Adrenal gland (tissue), 12 donors: ENCODE data around the gene DNAAF5. TPM values are rescaled to one million over a fixed set of nuclear protein-coding genes. Genes with fewer than 3 reads are reported as not detected.
A peak's percentile ranks its signal among the peaks of the same experiment; 100 is the strongest.

Source experiments
- DNase-seq, 7 donors: peaks; one replicate each; pipeline ENCODE4 v3.0.0-alpha.2; 2019 to 2020
- H3K27ac ChIP-seq, 5 donors: fragments of 200-600 bp; sonication (generic) in 4 of 5; 1 replicate in 3 of 5; 2 replicates in 2 of 5; pipeline versions ENCODE4 v1.5.1 to v1.8.0; 2016 to 2020; ENCODE audit warnings: mild to moderate bottlenecking in 1 of 5
- H3K27me3 ChIP-seq: fragments of 200-600 bp; 2 replicates; pipeline ENCODE4 v1.8.0; 2021
- H3K36me3 ChIP-seq, 2 donors: fragments of 200-600 bp; replicated peaks in 1 of 2; 1 replicate in 1 of 2; 2 replicates in 1 of 2; pipeline versions ENCODE4 v1.5.1 to v1.8.0; 2018 to 2022
- H3K4me1 ChIP-seq, 2 donors: fragments of 200-600 bp; replicated peaks in 1 of 2; 1 replicate in 1 of 2; 2 replicates in 1 of 2; pipeline versions ENCODE4 v1.5.1 to v1.8.0; 2018 to 2021
- H3K4me3 ChIP-seq, 4 donors: fragments of 200-600 bp; sonication (generic) in 3 of 4; one replicate each; pipeline ENCODE4 v1.5.1; 2016 to 2018
- H3K9me3 ChIP-seq, 3 donors: fragments of 200-600 bp; sonication (generic) in 1 of 3; replicated peaks in 1 of 3; 1 replicate in 2 of 3; 2 replicates in 1 of 3; pipeline versions ENCODE4 v1.5.1 to v1.8.0; 2016 to 2021
- POLR2A ChIP-seq, 2 donors: fragments of 450-650 bp; IDR thresholded peaks; one replicate each; pipeline ENCODE4 v1.6.1; 2017; ENCODE audit warnings: antibody characterized with exemption in 2 of 2, mild to moderate bottlenecking in 2 of 2, moderate library complexity in 1 of 2
- WGBS, 4 donors: extraction: QIAGEN DNeasy Blood & Tissue Kit in 2 of 4; methylation state at CpG; one replicate each; pipeline versions ENCODE4 v1.1.5 to v1.1.7; 2013 to 2017; 5-methylcytosine and 5-hydroxymethylcytosine counted together
- intact Hi-C, 2 donors: fragments of 100-400 bp; cut with DNase I; formaldehyde crosslinking; loops; one replicate each; pipeline versions ENCODE4 v1.14.1 to v1.15.0; 2022 to 2023
- polyA plus RNA-seq, 3 donors: library from polyadenylated mRNA; stranded (reverse); fragments of 200-250 nt in 2 of 3; fragments of 350-450 nt in 1 of 3; fragmentation: Illumina TruSeq in 1 of 3; extraction: RNeasy Lipid Tissue Mini Kit (QIAGEN cat#74804) in 1 of 3; gene quantifications; one replicate each; pipeline ENCODE4 v1.2.3, GENCODE V29; 2013 to 2014
- total RNA-seq, 9 donors: library from RNA; depleted of rRNA in 4 of 9; stranded (reverse); fragments of >200 nt in 4 of 9; fragments of 120-200 nt in 1 of 9; fragmentation: NEBNext Ultra II Directional in 1 of 9; extraction: Animal tissue kit (Norgen Biotek cat#: 25700) in 1 of 9; gene quantifications; one replicate each; pipeline versions ENCODE4 v1.1.0 to v1.2.4, GENCODE V29; 2013 to 2023
- TF ChIP-seq, protein P1 (sequence below), 6 experiments: fragments of 450-650 bp in 4 of 6; fragments of 200-600 bp in 2 of 6; sonication (generic) in 1 of 6; IDR thresholded peaks; 1 replicate in 5 of 6; 2 replicates in 1 of 6; pipeline versions ENCODE4 v1.5.1 to v1.8.0; 2016 to 2021; ENCODE audit warnings: antibody characterized with exemption in 6 of 6, mild to moderate bottlenecking in 2 of 6, moderate library complexity in 1 of 6
- donor health status: healthy with polysubstance abuse.
- donor health status: Bipolar disorder and iron deficiency.
- donor health status: DM: yes; HTN: yes; CAD: no.
- donor health status: DM: no; HTN: no; CAD: no.
- donor health status: DM: no; HTN: no; CAD: no.
- donor health status: DM: yes; HTN: yes; CAD: no.

DNAAF5 gene
- total and polyA plus RNA-seq, 12 donors, result 7.9 to 32.7 (median 19.4) TPM

DNA sequence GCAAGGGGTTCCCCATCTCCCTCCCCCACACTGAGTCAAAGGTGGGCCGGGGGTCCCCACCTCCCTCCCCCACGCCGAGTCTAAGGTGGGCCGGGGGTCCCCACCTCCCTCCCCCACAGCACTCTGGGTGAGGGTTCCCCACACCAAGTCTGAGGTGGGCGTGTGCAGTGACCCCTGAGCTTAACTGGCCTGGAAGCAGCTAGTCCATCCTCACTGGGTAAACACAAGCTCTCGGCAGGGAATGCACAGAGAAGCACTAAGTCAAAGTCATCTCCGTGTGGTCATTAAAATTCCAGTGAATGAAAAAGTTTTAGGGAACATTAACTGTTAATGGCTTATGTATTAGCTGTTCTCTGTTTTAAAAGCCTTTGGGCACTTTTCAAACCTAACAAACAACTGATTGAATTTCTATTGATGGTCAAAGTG is 44.3 kb downstream of the DNAAF5 start:
- Histone ChIP-seq H3K9me3 (no peaks in the 10 kb centered on the region), H3K36me3 (peaks cover 0 to 9% of the 10 kb centered on the region in 2 donors), H3K27me3 (no peaks in the 10 kb centered on the region), H3K27ac (peak overlapping the region in 3 of 5 donors; percentile 58 to 81 (median 78)), H3K4me1 (peaks cover 0 to 16% of the 10 kb centered on the region in 2 donors), H3K4me3 (no peak overlapping the region)
- no peak for TF ChIP-seq POLR2A (IDR thresholded peaks at IDR 0.05)
- TF ChIP-seq, protein P1, sequence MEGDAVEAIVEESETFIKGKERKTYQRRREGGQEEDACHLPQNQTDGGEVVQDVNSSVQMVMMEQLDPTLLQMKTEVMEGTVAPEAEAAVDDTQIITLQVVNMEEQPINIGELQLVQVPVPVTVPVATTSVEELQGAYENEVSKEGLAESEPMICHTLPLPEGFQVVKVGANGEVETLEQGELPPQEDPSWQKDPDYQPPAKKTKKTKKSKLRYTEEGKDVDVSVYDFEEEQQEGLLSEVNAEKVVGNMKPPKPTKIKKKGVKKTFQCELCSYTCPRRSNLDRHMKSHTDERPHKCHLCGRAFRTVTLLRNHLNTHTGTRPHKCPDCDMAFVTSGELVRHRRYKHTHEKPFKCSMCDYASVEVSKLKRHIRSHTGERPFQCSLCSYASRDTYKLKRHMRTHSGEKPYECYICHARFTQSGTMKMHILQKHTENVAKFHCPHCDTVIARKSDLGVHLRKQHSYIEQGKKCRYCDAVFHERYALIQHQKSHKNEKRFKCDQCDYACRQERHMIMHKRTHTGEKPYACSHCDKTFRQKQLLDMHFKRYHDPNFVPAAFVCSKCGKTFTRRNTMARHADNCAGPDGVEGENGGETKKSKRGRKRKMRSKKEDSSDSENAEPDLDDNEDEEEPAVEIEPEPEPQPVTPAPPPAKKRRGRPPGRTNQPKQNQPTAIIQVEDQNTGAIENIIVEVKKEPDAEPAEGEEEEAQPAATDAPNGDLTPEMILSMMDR (IDR thresholded peaks at IDR 0.05), result no peak
- no peak for DNase-seq
- 50 to 66% (median 57%) methylated on average over 3 to 7 of the region's 7 CpGs for WGBS, 4 donors
- intact Hi-C loops, result loop anchor here in 1 of 2 donors (5.0 kb wide), 1 partner anchor 448 kb away; no protein-coding TSS in a partner anchor

DNA sequence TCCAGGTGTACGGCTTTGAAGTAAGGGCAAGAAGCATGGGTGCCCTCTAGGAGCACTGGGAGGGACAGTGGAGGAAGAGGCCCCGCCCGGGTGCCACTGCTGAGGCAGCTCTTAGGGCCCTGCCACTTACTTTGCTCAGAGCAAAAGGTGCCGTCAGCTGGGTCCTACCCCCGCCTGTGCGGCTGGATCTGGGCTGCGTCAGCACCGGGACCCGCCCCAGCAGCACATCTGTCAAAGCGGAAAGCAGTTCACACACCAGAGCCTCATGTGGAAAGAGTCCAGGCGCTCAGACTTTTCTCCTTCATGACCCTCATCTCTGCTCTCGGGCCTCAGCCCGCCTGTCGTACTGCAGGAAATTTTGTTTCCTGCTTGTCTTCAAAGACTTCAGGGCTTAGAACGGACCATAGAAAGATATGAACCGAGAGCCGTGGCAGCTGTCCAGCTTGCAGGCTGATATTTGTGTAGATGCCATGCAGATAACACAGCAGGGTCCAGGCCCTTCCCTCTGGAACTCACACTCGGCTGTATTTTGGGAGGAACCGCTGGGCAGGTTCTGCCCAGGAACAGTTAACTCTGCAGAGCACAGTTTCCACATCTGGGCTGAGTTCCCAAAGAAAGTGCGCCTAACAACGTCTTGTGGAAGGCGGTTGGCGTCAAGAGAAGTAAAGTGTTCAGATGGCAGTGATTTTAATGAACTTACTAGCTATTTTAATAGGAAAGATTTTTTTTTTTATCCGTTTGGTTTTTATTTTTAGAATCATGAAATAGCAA is 44.9 kb downstream of the DNAAF5 start:
- no peaks in the 10 kb centered on the region for H3K9me3 ChIP-seq
- peak; percentile 37 to 87 (median 51) for DNase-seq
- H3K27me3 ChIP-seq, result no peaks in the 10 kb centered on the region
- peaks cover 0 to 16% of the 10 kb centered on the region in 2 donors for H3K4me1 ChIP-seq
- peaks cover 0 to 11% of the 10 kb centered on the region in 2 donors for H3K36me3 ChIP-seq
- intact Hi-C loops, result loop anchor here in 1 of 2 donors (5.0 kb wide), 1 partner anchor 449 kb away; no protein-coding TSS in a partner anchor
- peak overlapping the region in 3 of 5 donors; percentile 58 to 81 (median 78) for H3K27ac ChIP-seq
- TF ChIP-seq, protein P1 (IDR thresholded peaks at IDR 0.05), result no peak
- TF ChIP-seq POLR2A (IDR thresholded peaks at IDR 0.05), result no peak
- H3K4me3 ChIP-seq, result no peak overlapping the region
- 51 to 62% (median 59%) methylated on average over 15 to 24 of the region's 24 CpGs for whole genome bisulfite sequencing, 4 donors

DNA sequence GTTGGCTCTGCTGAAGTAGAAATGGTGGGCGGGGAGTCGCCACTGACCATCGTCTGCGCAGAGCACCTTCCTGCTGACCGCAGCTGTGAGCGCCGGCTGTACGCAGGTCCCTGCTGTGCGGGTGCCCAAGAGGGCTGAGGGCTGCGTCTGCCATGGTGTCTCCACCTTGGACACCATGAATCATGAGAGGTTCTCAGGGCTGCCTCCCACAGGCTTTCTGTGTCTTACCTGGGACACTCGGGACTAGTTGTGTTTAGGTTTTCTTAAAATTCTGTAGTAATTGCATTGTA is 45.5 kb downstream of the DNAAF5 start:
- Histone ChIP-seq H3K36me3 (peaks cover 0 to 16% of the 10 kb centered on the region in 2 donors), H3K4me3 (no peak overlapping the region), H3K27me3 (no peaks in the 10 kb centered on the region), H3K9me3 (no peaks in the 10 kb centered on the region), H3K27ac (peak overlapping the region in 2 of 5 donors; percentile 78 to 81), H3K4me1 (peaks cover 0 to 16% of the 10 kb centered on the region in 2 donors)
- intact Hi-C loops, result loop anchor here in 1 of 2 donors (5.0 kb wide), 1 partner anchor 450 kb away; no protein-coding TSS in a partner anchor
- 81 to 86% (median 85%) methylated on average over 11 of the region's 11 CpGs for WGBS, 4 donors
- no peak for DNase-seq
- TF ChIP-seq, protein P1 (IDR thresholded peaks at IDR 0.05), result no peak
- TF ChIP-seq POLR2A (IDR thresholded peaks at IDR 0.05), result no peak

DNA sequence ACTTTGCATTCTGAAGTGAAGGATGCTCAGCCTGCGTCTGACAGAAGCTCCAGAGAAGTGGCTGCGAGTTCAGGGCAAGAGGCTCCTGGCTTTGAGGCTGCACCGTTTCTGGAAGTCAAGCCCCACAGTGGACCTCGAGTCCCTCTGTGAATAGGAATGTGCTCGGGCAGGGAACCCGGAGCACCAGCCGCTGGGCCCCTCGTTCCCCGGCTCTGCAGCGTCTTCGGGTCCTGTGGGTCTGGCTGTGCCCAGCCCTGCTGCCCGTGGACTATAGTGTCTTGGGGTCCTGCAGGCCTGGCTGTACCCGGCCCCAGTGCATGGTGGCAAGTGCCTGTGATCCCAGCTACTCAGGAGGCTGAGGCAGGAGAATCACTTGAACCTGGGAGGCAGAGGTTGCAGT is 45.9 kb downstream of the DNAAF5 start:
- no peak for TF ChIP-seq POLR2A (IDR thresholded peaks at IDR 0.05)
- TF ChIP-seq, protein P1 (IDR thresholded peaks at IDR 0.05), result no peak
- peaks cover 0 to 16% of the 10 kb centered on the region in 2 donors for H3K36me3 ChIP-seq
- no peak overlapping the region for H3K4me3 ChIP-seq
- H3K4me1 ChIP-seq, result peaks cover 0 to 16% of the 10 kb centered on the region in 2 donors
- DNase-seq, result no peak
- H3K27me3 ChIP-seq, result no peaks in the 10 kb centered on the region
- intact Hi-C loops, result loop anchor here in 1 of 2 donors (5.0 kb wide), 1 partner anchor 450 kb away; no protein-coding TSS in a partner anchor
- 90 to 100% (median 94%) methylated on average over 4 to 13 of the region's 13 CpGs for WGBS, 4 donors
- H3K9me3 ChIP-seq, result no peaks in the 10 kb centered on the region
- H3K27ac ChIP-seq, result peak overlapping the region in 2 of 5 donors; percentile 78 to 81
